ENCODE data around the gene SLC35G3. TPM values are rescaled to one million over a fixed set of nuclear protein-coding genes. Genes with fewer than 3 reads are reported as not detected.

Gene SLC35G3
- total and polyA plus RNA-seq, 4 donors, result not detected

DNA sequence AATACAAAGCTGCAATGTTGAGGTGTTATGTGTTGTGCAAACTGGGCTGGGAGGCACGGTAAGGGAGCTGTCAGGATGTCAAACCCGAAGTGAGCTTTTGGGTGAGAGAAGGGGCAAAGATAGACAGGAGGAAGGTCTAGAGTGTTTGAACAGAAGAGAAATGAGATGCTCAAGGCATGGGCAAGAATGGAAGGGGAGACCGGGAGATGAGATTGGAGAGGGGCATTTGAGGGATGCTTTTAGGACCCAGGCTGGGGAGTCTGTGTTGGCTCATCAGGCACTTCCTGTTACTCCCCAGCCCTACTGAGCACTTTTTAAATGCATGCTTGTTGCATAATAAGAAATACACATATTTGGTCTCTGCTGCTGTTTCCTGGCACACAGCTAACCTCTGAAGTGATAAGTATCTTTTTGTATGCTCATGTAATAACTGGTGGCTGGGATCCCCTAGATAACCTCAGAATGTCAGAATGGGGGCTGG lies 32.9 kb downstream of the SLC35G3 start (continued):
- no peak for TF ChIP-seq FOXA1 (IDR thresholded peaks at IDR 0.05)
- TF ChIP-seq JUND (IDR thresholded peaks at IDR 0.05), result no peak
- no peak for TF ChIP-seq SP1 (IDR thresholded peaks at IDR 0.05)
- TF ChIP-seq, protein P1, sequence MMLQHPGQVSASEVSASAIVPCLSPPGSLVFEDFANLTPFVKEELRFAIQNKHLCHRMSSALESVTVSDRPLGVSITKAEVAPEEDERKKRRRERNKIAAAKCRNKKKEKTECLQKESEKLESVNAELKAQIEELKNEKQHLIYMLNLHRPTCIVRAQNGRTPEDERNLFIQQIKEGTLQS (IDR thresholded peaks at IDR 0.05), result no peak
- no peak for TF ChIP-seq YY1 (IDR thresholded peaks at IDR 0.05)
- TF ChIP-seq, protein P2, sequence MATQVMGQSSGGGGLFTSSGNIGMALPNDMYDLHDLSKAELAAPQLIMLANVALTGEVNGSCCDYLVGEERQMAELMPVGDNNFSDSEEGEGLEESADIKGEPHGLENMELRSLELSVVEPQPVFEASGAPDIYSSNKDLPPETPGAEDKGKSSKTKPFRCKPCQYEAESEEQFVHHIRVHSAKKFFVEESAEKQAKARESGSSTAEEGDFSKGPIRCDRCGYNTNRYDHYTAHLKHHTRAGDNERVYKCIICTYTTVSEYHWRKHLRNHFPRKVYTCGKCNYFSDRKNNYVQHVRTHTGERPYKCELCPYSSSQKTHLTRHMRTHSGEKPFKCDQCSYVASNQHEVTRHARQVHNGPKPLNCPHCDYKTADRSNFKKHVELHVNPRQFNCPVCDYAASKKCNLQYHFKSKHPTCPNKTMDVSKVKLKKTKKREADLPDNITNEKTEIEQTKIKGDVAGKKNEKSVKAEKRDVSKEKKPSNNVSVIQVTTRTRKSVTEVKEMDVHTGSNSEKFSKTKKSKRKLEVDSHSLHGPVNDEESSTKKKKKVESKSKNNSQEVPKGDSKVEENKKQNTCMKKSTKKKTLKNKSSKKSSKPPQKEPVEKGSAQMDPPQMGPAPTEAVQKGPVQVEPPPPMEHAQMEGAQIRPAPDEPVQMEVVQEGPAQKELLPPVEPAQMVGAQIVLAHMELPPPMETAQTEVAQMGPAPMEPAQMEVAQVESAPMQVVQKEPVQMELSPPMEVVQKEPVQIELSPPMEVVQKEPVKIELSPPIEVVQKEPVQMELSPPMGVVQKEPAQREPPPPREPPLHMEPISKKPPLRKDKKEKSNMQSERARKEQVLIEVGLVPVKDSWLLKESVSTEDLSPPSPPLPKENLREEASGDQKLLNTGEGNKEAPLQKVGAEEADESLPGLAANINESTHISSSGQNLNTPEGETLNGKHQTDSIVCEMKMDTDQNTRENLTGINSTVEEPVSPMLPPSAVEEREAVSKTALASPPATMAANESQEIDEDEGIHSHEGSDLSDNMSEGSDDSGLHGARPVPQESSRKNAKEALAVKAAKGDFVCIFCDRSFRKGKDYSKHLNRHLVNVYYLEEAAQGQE (IDR thresholded peaks at IDR 0.05), result no peak

DNA sequence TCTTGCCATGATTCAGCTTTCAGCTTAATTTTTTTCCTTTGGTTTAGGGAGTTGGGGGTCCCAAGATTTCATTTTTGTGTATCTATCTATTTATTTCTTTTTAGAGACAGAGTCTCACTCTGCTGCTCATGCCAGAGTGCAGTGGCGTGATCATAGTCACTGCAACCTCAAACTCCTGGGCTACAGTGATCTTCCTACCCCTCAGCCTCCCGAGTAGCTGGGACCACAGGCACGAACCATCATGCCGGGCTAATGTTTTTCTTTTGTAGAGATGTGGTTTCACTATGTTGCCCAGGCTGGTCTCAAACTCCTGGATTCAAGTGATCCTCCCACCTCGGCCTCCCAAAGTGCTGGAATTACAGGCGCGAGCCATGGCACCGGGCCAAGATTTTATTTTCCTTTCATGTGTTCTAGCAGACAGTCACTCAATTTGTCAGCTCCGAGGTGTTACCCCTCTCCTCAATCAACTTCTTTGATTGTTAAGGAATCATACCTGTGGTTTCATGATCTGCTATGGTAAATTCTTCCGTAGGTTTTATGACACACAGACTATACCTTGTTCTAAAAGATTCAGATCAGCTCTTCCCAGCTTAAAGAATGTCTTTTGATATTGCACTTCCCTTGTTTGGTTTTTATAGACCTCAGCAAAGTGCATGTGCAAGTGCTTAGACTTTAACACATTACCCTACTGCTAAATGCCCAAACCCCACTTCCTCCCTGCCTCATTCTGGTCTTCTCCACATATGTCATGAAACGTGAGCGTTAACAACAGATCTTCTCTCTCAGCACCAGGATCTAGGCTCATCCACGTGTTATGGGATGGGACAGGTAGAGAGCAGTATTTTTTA lies 33.6 kb downstream of the SLC35G3 start:
- Histone ChIP-seq H3K4me3 (ENCODE audit: low read depth in 1 of 3, low read length in 3 of 3) (no peak overlapping the region), H3K27me3 (ENCODE audit: control insufficient read depth in 4 of 4, insufficient read depth in 4 of 4, low read length in 3 of 4) (no peaks in the 10 kb centered on the region), H3K9me3 (ENCODE audit: control insufficient read depth in 4 of 4, low read length in 3 of 4) (no peaks in the 10 kb centered on the region), H3K27ac (ENCODE audit: low read depth in 1 of 2, low read length in 2 of 2) (no peak overlapping the region), H3K36me3 (ENCODE audit: control insufficient read depth in 4 of 4, insufficient read depth in 3 of 4, low read depth in 1 of 4, low read length in 3 of 4) (no peaks in the 10 kb centered on the region), H3K4me1 (ENCODE audit: control insufficient read depth in 4 of 4, insufficient read depth in 4 of 4, low read length in 3 of 4) (no peaks in the 10 kb centered on the region), H3K9ac (ENCODE audit: low read depth in 1 of 2, low read length in 2 of 2) (no peak overlapping the region)
- WGBS, result 74% methylated on average over 13 of the region's 13 CpGs
- TF ChIP-seq NR2F2 (IDR thresholded peaks at IDR 0.05) (no peak), JUND (IDR thresholded peaks at IDR 0.05) (no peak), RXRA (IDR thresholded peaks at IDR 0.05) (no peak), RAD21 (IDR thresholded peaks at IDR 0.05) (no peak), FOXA2 (IDR thresholded peaks at IDR 0.05) (no peak), SP1 (IDR thresholded peaks at IDR 0.05) (no peak), HNF4G (IDR thresholded peaks at IDR 0.05) (no peak), HNF4A (conservative IDR thresholded peaks at IDR 0.05) (no peak), YY1 (IDR thresholded peaks at IDR 0.05) (no peak), EGR1 (IDR thresholded peaks at IDR 0.05; ENCODE audit: low read depth in 2 of 2) (no peak), FOXA1 (IDR thresholded peaks at IDR 0.05) (no peak), TAF1 (conservative IDR thresholded peaks at IDR 0.05) (no peak), GABPA (IDR thresholded peaks at IDR 0.05 in 1 of 2, conservative IDR thresholded peaks at IDR 0.05 in 1 of 2) (no peak)
- TF ChIP-seq, protein P2 (IDR thresholded peaks at IDR 0.05), result no peak
- TF ChIP-seq, protein P3, sequence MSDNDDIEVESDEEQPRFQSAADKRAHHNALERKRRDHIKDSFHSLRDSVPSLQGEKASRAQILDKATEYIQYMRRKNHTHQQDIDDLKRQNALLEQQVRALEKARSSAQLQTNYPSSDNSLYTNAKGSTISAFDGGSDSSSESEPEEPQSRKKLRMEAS (IDR thresholded peaks at IDR 0.05), result no peak
- TF ChIP-seq, protein P4, sequence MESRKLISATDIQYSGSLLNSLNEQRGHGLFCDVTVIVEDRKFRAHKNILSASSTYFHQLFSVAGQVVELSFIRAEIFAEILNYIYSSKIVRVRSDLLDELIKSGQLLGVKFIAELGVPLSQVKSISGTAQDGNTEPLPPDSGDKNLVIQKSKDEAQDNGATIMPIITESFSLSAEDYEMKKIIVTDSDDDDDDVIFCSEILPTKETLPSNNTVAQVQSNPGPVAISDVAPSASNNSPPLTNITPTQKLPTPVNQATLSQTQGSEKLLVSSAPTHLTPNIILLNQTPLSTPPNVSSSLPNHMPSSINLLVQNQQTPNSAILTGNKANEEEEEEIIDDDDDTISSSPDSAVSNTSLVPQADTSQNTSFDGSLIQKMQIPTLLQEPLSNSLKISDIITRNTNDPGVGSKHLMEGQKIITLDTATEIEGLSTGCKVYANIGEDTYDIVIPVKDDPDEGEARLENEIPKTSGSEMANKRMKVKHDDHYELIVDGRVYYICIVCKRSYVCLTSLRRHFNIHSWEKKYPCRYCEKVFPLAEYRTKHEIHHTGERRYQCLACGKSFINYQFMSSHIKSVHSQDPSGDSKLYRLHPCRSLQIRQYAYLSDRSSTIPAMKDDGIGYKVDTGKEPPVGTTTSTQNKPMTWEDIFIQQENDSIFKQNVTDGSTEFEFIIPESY (IDR thresholded peaks at IDR 0.05), result no peak
- TF ChIP-seq, protein P1 (IDR thresholded peaks at IDR 0.05), result no peak
- TF ChIP-seq, protein P5, sequence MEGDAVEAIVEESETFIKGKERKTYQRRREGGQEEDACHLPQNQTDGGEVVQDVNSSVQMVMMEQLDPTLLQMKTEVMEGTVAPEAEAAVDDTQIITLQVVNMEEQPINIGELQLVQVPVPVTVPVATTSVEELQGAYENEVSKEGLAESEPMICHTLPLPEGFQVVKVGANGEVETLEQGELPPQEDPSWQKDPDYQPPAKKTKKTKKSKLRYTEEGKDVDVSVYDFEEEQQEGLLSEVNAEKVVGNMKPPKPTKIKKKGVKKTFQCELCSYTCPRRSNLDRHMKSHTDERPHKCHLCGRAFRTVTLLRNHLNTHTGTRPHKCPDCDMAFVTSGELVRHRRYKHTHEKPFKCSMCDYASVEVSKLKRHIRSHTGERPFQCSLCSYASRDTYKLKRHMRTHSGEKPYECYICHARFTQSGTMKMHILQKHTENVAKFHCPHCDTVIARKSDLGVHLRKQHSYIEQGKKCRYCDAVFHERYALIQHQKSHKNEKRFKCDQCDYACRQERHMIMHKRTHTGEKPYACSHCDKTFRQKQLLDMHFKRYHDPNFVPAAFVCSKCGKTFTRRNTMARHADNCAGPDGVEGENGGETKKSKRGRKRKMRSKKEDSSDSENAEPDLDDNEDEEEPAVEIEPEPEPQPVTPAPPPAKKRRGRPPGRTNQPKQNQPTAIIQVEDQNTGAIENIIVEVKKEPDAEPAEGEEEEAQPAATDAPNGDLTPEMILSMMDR (IDR thresholded peaks at IDR 0.05; ENCODE audit: low read depth, low read length, missing input control), result no peak
- no peak for DNase-seq (ENCODE audit: low spot score)
